Tibial nerve (tissue), 4 donors: ENCODE measurements around the gene SIM2. TPM values are rescaled to one million over a fixed set of nuclear protein-coding genes. Genes with fewer than 3 reads are reported as not detected.
"Not testable (repeated sequence)": the region's sequence is repeated elsewhere in the genome, so short reads cannot be mapped to it uniquely, and the experiment has no call there.

Source experiments
- DNase-seq, 2 donors: peaks; one replicate each; pipeline ENCODE4 v3.0.0-alpha.2; 2019; ENCODE audit warnings: low spot score in 2 of 2
- H3K27ac ChIP-seq, 4 donors: fragments of 200-600 bp; sonication (generic) in 3 of 4; one replicate each; pipeline ENCODE4 v1.5.1; 2017 to 2019; ENCODE audit warnings: mild to moderate bottlenecking in 1 of 4
- H3K27me3 ChIP-seq, 2 donors: fragments of 200-600 bp; sonication (generic) in 1 of 2; one replicate each; pipeline versions ENCODE4 v1.5.1 to v1.6.0; 2017 to 2019
- H3K36me3 ChIP-seq, 3 donors: fragments of 200-600 bp; sonication (generic); one replicate each; pipeline ENCODE4 v1.5.1; 2018 to 2019
- H3K4me1 ChIP-seq, 4 donors: fragments of 200-600 bp; sonication (generic) in 3 of 4; one replicate each; pipeline ENCODE4 v1.5.1; 2017 to 2019
- H3K4me3 ChIP-seq, 4 donors: fragments of 200-600 bp; sonication (generic) in 3 of 4; one replicate each; pipeline ENCODE4 v1.5.1; 2017 to 2019; ENCODE audit warnings: mild to moderate bottlenecking in 1 of 4, moderate library complexity in 1 of 4
- H3K9me3 ChIP-seq, 4 donors: fragments of 200-600 bp; sonication (generic) in 3 of 4; one replicate each; pipeline ENCODE4 v1.5.1; 2017 to 2019
- CTCF ChIP-seq, 5 experiments: fragments of 200-600 bp in 3 of 5; fragments of 450-650 bp in 2 of 5; sonication (generic) in 3 of 5; IDR thresholded peaks; one replicate each; pipeline ENCODE4 v1.5.1; 2016 to 2019; ENCODE audit warnings: antibody characterized with exemption in 5 of 5, mild to moderate bottlenecking in 3 of 5, moderate library complexity in 2 of 5
- EP300 ChIP-seq, 2 donors: sonication (generic); formaldehyde crosslinking; IDR thresholded peaks; one replicate each; pipeline ENCODE4 v1.6.1; 2017; ENCODE audit warnings: antibody characterized with exemption in 2 of 2, mild to moderate bottlenecking in 1 of 2
- POLR2A ChIP-seq, 2 donors: fragments of 450-650 bp; IDR thresholded peaks; one replicate each; pipeline ENCODE4 v1.6.1; 2017; ENCODE audit warnings: antibody characterized with exemption in 2 of 2, mild to moderate bottlenecking in 2 of 2, moderate library complexity in 2 of 2
- WGBS, 2 donors: methylation state at CpG; one replicate each; pipeline ENCODE4 v1.1.5; 2018; 5-methylcytosine and 5-hydroxymethylcytosine counted together
- total RNA-seq, 4 donors: library from RNA; depleted of rRNA; stranded (reverse); fragments of >200 nt; gene quantifications; one replicate each; pipeline ENCODE4 v1.1.0, GENCODE V29; 2016

Gene SIM2
- total RNA-seq, 4 donors from 2014 or later = not detected

- no peak for DNase-seq
- Histone ChIP-seq H3K27ac (no peak overlapping the region), H3K27me3 (peaks cover 0 to 42% of the 10 kb centered on the region in 2 donors), H3K4me3 (no peak overlapping the region), H3K36me3 (no peaks in the 10 kb centered on the region), H3K4me1 (peaks cover 0 to 12% (median 0%) of the 10 kb centered on the region in 4 donors), H3K9me3 (no peaks in the 10 kb centered on the region)
- TF ChIP-seq EP300 (IDR thresholded peaks at IDR 0.05) (no peak), CTCF (IDR thresholded peaks at IDR 0.05) (no peak), POLR2A (IDR thresholded peaks at IDR 0.05) (no peak)
- WGBS, 2 donors = 88 to 90% methylated on average over 6 of the region's 6 CpGs
Measured at GRCh38 chr21:36665806-36666205, 33.1 kb upstream of the SIM2 start.

GRCh38 chr21:36668713-36669112 is 30.2 kb upstream of the SIM2 start:
- H3K27me3 ChIP-seq = peaks cover 0 to 29% of the 10 kb centered on the region in 2 donors

GRCh38 chr21:36671836-36672235 is 27.1 kb upstream of the SIM2 start:
- H3K27me3 ChIP-seq = peaks cover 0 to 16% of the 10 kb centered on the region in 2 donors
- H3K27ac ChIP-seq = no peak overlapping the region
- 53 to 67% methylated on average over 2 of the region's 2 CpGs for WGBS, 2 donors
- H3K4me1 ChIP-seq = no peaks in the 10 kb centered on the region
- TF ChIP-seq EP300 (IDR thresholded peaks at IDR 0.05) (no peak), POLR2A (IDR thresholded peaks at IDR 0.05) (no peak), CTCF (IDR thresholded peaks at IDR 0.05) (no peak)
- DNase-seq = no peak
- H3K4me3 ChIP-seq = no peak overlapping the region
- peaks cover 0 to 13% (median 0%) of the 10 kb centered on the region in 4 donors for H3K9me3 ChIP-seq
- no peaks in the 10 kb centered on the region for H3K36me3 ChIP-seq

More at GRCh38 chr21:36668713-36669112, 30.2 kb upstream of the SIM2 start:
- H3K4me1 ChIP-seq = peaks cover 0 to 5% (median 0%) of the 10 kb centered on the region in 4 donors
- no peak overlapping the region for H3K4me3 ChIP-seq
- TF ChIP-seq EP300 (IDR thresholded peaks at IDR 0.05) (no peak), POLR2A (IDR thresholded peaks at IDR 0.05) (no peak), CTCF (IDR thresholded peaks at IDR 0.05) (no peak)
- H3K27ac ChIP-seq = no peak overlapping the region
- no peaks in the 10 kb centered on the region for H3K36me3 ChIP-seq
- H3K9me3 ChIP-seq = no peaks in the 10 kb centered on the region
- 66 to 71% methylated on average over 9 of the region's 9 CpGs for WGBS, 2 donors
- DNase-seq = no peak

GRCh38 chr21:36672296-36672695 is 26.6 kb upstream of the SIM2 start:
- WGBS, 2 donors = 80 to 90% methylated on average over 2 of the region's 2 CpGs
- peaks cover 0 to 16% of the 10 kb centered on the region in 2 donors for H3K27me3 ChIP-seq

GRCh38 chr21:36672737-36673136 is 26.2 kb upstream of the SIM2 start:
- peaks cover 0 to 16% of the 10 kb centered on the region in 2 donors for H3K27me3 ChIP-seq
- no peak for DNase-seq
- H3K36me3 ChIP-seq = no peaks in the 10 kb centered on the region
- WGBS, 2 donors = 82 to 86% methylated on average over 5 of the region's 5 CpGs
- H3K4me1 ChIP-seq = no peaks in the 10 kb centered on the region
- TF ChIP-seq EP300 (IDR thresholded peaks at IDR 0.05) (no peak), CTCF (IDR thresholded peaks at IDR 0.05) (no peak), POLR2A (IDR thresholded peaks at IDR 0.05) (no peak)
- no peak overlapping the region for H3K4me3 ChIP-seq
- H3K9me3 ChIP-seq = peaks cover 0 to 18% (median 0%) of the 10 kb centered on the region in 4 donors
- no peak overlapping the region for H3K27ac ChIP-seq

More at GRCh38 chr21:36672296-36672695, 26.6 kb upstream of the SIM2 start:
- not testable (repeated sequence) for H3K4me3 ChIP-seq, H3K4me1 ChIP-seq, H3K27ac ChIP-seq, DNase-seq, H3K36me3 ChIP-seq
- H3K9me3 ChIP-seq = peaks cover 0 to 18% (median 0%) of the 10 kb centered on the region in 4 donors
